Liver (tissue), 9 donors: ENCODE measurements around the gene SIRT2. TPM values are rescaled to one million over a fixed set of nuclear protein-coding genes. Genes with fewer than 3 reads are reported as not detected.
"Not testable (repeated sequence)": the region's sequence is repeated elsewhere in the genome, so short reads cannot be mapped to it uniquely, and the experiment has no call there.

Experiments used
- DNase-seq: peaks from one replicate; pipeline ENCODE4 v3.0.0-alpha.2; 2017; ENCODE audit warnings: low spot score
- H3K27ac ChIP-seq, 2 donors: one replicate each; pipeline ENCODE4 v1.7.0; 2013; ENCODE audit warnings: inconsistent platforms in 2 of 2, low read length in 2 of 2, control low read depth in 1 of 2, low read depth in 1 of 2, mild to moderate bottlenecking in 1 of 2
- H3K27me3 ChIP-seq, 4 donors: one replicate each; pipeline versions ENCODE4 v1.6.1 to v1.7.0; 2013; ENCODE audit warnings: low read length in 3 of 4, inconsistent platforms in 1 of 4, mild to moderate bottlenecking in 1 of 4, moderate library complexity in 1 of 4; ENCODE audit not compliant: control insufficient read depth in 4 of 4, insufficient read depth in 4 of 4
- H3K36me3 ChIP-seq, 4 donors: one replicate each; pipeline versions ENCODE4 v1.6.1 to v1.7.0; 2013; ENCODE audit warnings: low read length in 3 of 4, mild to moderate bottlenecking in 3 of 4, low read depth in 1 of 4, moderate library complexity in 1 of 4; ENCODE audit not compliant: control insufficient read depth in 4 of 4, insufficient read depth in 3 of 4
- H3K4me1 ChIP-seq, 4 donors: one replicate each; pipeline versions ENCODE4 v1.6.1 to v1.7.0; 2013; ENCODE audit warnings: low read length in 3 of 4, mild to moderate bottlenecking in 3 of 4, moderate library complexity in 1 of 4; ENCODE audit not compliant: control insufficient read depth in 4 of 4, insufficient read depth in 4 of 4
- H3K4me3 ChIP-seq, 3 donors: one replicate each; pipeline versions ENCODE4 v1.6.1 to v1.7.0; 2013; ENCODE audit warnings: low read length in 3 of 3, control low read depth in 1 of 3, low read depth in 1 of 3, mild to moderate bottlenecking in 1 of 3
- H3K9ac ChIP-seq, 2 donors: one replicate each; pipeline ENCODE4 v1.7.0; 2013; ENCODE audit warnings: low read length in 2 of 2, mild to moderate bottlenecking in 2 of 2, moderate library complexity in 2 of 2, control low read depth in 1 of 2, low read depth in 1 of 2
- H3K9me3 ChIP-seq, 4 donors: one replicate each; pipeline versions ENCODE4 v1.6.1 to v1.7.0; 2013; ENCODE audit warnings: low read length in 3 of 4; ENCODE audit not compliant: control insufficient read depth in 4 of 4
- ATF3 ChIP-seq: IDR thresholded peaks from 2 replicates; pipeline ENCODE4 v1.6.1; 2016; ENCODE audit warnings: antibody characterized with exemption
- CTCF ChIP-seq: fragments of 150-350 bp; IDR thresholded peaks from 2 replicates; pipeline ENCODE4 v1.5.1; 2017; ENCODE audit warnings: improper control_type of control experiment, low read depth, low read length; ENCODE audit not compliant: missing input control
- HNF4A ChIP-seq, 2 donors: conservative IDR thresholded peaks; 2 replicates each; pipeline ENCODE4 v1.6.1; 2016; ENCODE audit warnings: antibody characterized with exemption in 2 of 2, mild to moderate bottlenecking in 2 of 2
- RAD21 ChIP-seq, 2 donors: IDR thresholded peaks; 2 replicates each; pipeline ENCODE4 v1.6.1; 2016; ENCODE audit warnings: antibody characterized with exemption in 2 of 2, mild to moderate bottlenecking in 2 of 2
- RXRA ChIP-seq, 2 donors: IDR thresholded peaks; 2 replicates each; pipeline ENCODE4 v1.6.1; 2017 to 2018; ENCODE audit warnings: antibody characterized with exemption in 2 of 2, mild to moderate bottlenecking in 1 of 2
- SP1 ChIP-seq: IDR thresholded peaks from 2 replicates; pipeline ENCODE4 v1.6.1; 2018; ENCODE audit warnings: antibody characterized with exemption, mild to moderate bottlenecking
- WGBS: extraction: QIAGEN DNeasy Blood & Tissue Kit; methylation state at CpG from one replicate; pipeline ENCODE4 v1.1.7; 2013; 5-methylcytosine and 5-hydroxymethylcytosine counted together
- polyA plus RNA-seq, 2 donors: library from polyadenylated mRNA; stranded (reverse) in 1 of 2; unstranded in 1 of 2; fragments of 200-250 nt in 1 of 2; fragments of >200 nt in 1 of 2; fragmentation: Nextera tagmentation in 1 of 2; extraction: Ambion mirVana in 1 of 2; gene quantifications; one replicate each; pipeline versions ENCODE4 v1.2.1 to v1.2.3, GENCODE V29; 2013 to 2015
- total RNA-seq, 2 donors: library from RNA; depleted of rRNA; stranded (reverse); fragments of >200 nt; gene quantifications; one replicate each; pipeline ENCODE4 v1.2.3, GENCODE V29; 2014
- donor health status: healthy.
- donor health status: healthy.
- donor health status: healthy.
- donor health status: healthy.
- donor health status: healthy.

SIRT2 gene
- total and polyA plus RNA-seq, 4 donors: 21.8 to 42.2 (median 26.9) TPM

- not testable (repeated sequence) for H3K4me3 ChIP-seq, H3K27me3 ChIP-seq, H3K9ac ChIP-seq, DNase-seq, H3K9me3 ChIP-seq
- H3K36me3 ChIP-seq: peaks cover 4 to 15% (median 10%) of the 10 kb centered on the region in 4 donors
- peak overlapping the region in 1 of 2 donors; percentile 97 for H3K27ac ChIP-seq
- H3K4me1 ChIP-seq: peaks cover 8 to 44% (median 24%) of the 10 kb centered on the region in 4 donors
- WGBS: 73% methylated on average over 7 of the region's 7 CpGs
- peak; percentile 85 for TF ChIP-seq ATF3
- peak; percentile 46 to 50 for TF ChIP-seq RAD21 (IDR thresholded peaks at IDR 0.05)
- TF ChIP-seq SP1: peak; percentile 13
- TF ChIP-seq HNF4A (conservative IDR thresholded peaks at IDR 0.05): peak in 1 of 2 donors; percentile 27
- TF ChIP-seq CTCF: peak; percentile 32
- peak; percentile 24 to 43 for TF ChIP-seq RXRA (IDR thresholded peaks at IDR 0.05)
These were observed 70.2 kb downstream of the SIRT2 start for GRCh38 chr19:38829203-38829602.

Other genes with a start within 250 kb of the SIRT2 start
- 10 to 100 TPM in 1 of 2 donors, 1 to 10 TPM in 1; 5.3 to 28.7 TPM for gene CAPN12, start 155.1 kb downstream of the SIRT2 start, total RNA-seq
- 10 to 100 TPM in 1 of 2 donors, 1 to 10 TPM in 1; 3.8 to 12.3 TPM for gene CAPN12, start 155.1 kb downstream of the SIRT2 start, polyA plus RNA-seq
- not detected for gene LGALS7, start 126.1 kb downstream of the SIRT2 start, total RNA-seq
- gene LGALS7, start 126.1 kb downstream of the SIRT2 start, polyA plus RNA-seq: not detected
- not detected for gene LGALS7B, start 110.4 kb downstream of the SIRT2 start, total RNA-seq
- gene LGALS7B, start 110.4 kb downstream of the SIRT2 start, polyA plus RNA-seq: under 1 TPM in 1 of 2 donors, not detected in 1; 0.36 TPM
- gene LGALS4, start 86.7 kb downstream of the SIRT2 start, total RNA-seq: 10 to 100 TPM in 1 of 2 donors, under 1 TPM in 1; 0.42 to 13.7 TPM
- gene LGALS4, start 86.7 kb downstream of the SIRT2 start, polyA plus RNA-seq: 10 to 100 TPM; 10.5 to 40.6 TPM
- 100 to 1,000 TPM; 226 to 259 TPM for gene ECH1, start 67.8 kb downstream of the SIRT2 start, total RNA-seq
- gene ECH1, start 67.8 kb downstream of the SIRT2 start, polyA plus RNA-seq: 1,000 to 10,000 TPM in 1 of 2 donors, 100 to 1,000 TPM in 1; 581 to 1,082 TPM
- 100 to 1,000 TPM; 115 to 166 TPM for gene HNRNPL, start 49.6 kb downstream of the SIRT2 start, total RNA-seq
- gene HNRNPL, start 49.6 kb downstream of the SIRT2 start, polyA plus RNA-seq: 10 to 100 TPM; 50.4 to 76.5 TPM
- gene RINL, start 21.3 kb downstream of the SIRT2 start, total RNA-seq: 1 to 10 TPM; 4.9 to 5.5 TPM
- 1 to 10 TPM; 5.5 to 8.7 TPM for gene RINL, start 21.3 kb downstream of the SIRT2 start, polyA plus RNA-seq
- 10 to 100 TPM; 10.0 to 19.7 TPM for gene NFKBIB, start 351 bp upstream of the SIRT2 start, total RNA-seq
- 10 to 100 TPM in 1 of 2 donors, 1 to 10 TPM in 1; 8.0 to 25.4 TPM for gene NFKBIB, start 351 bp upstream of the SIRT2 start, polyA plus RNA-seq
- under 1 TPM; 0.08 to 0.14 TPM for gene CCER2, start 12.6 kb upstream of the SIRT2 start, total RNA-seq
- under 1 TPM in 1 of 2 donors, not detected in 1; 0.16 TPM for gene CCER2, start 12.6 kb upstream of the SIRT2 start, polyA plus RNA-seq
- 10 to 100 TPM; 15.9 to 19.2 TPM for gene SARS2, start 31.1 kb upstream of the SIRT2 start, total RNA-seq
- gene SARS2, start 31.1 kb upstream of the SIRT2 start, polyA plus RNA-seq: 10 to 100 TPM; 16.4 to 17.8 TPM
- 10 to 100 TPM; 19.0 to 20.2 TPM for gene MRPS12, start 31.3 kb upstream of the SIRT2 start, total RNA-seq
- 10 to 100 TPM; 59.6 to 62.0 TPM for gene MRPS12, start 31.3 kb upstream of the SIRT2 start, polyA plus RNA-seq
- 10 to 100 TPM; 21.3 to 31.9 TPM for gene FBXO17, start 76.1 kb upstream of the SIRT2 start, total RNA-seq
- 10 to 100 TPM; 19.7 to 25.6 TPM for gene FBXO17, start 76.1 kb upstream of the SIRT2 start, polyA plus RNA-seq
- 1 to 10 TPM; 3.1 to 4.3 TPM for gene FBXO27, start 132.9 kb upstream of the SIRT2 start, total RNA-seq
- 1 to 10 TPM; 2.1 to 5.0 TPM for gene FBXO27, start 132.9 kb upstream of the SIRT2 start, polyA plus RNA-seq
- gene ACP7, start 184.8 kb upstream of the SIRT2 start, total RNA-seq: under 1 TPM in 1 of 2 donors, not detected in 1; 0.05 TPM
- gene ACP7, start 184.8 kb upstream of the SIRT2 start, polyA plus RNA-seq: not detected
- gene PAK4, start 226.2 kb upstream of the SIRT2 start, total RNA-seq: 1 to 10 TPM; 5.4 to 9.5 TPM
- 10 to 100 TPM in 1 of 2 donors, 1 to 10 TPM in 1; 6.0 to 16.6 TPM for gene PAK4, start 226.2 kb upstream of the SIRT2 start, polyA plus RNA-seq